Ammon's horn (tissue), 1 donor: ENCODE measurements around the gene SLC38A8.
A peak's percentile ranks its signal among the peaks of the same experiment; 100 is the strongest.

Experiments used
- DNase-seq: peaks from one replicate; pipeline ENCODE4 v3.0.0-alpha.2; 2016; ENCODE audit warnings: low spot score

Gene SLC38A8

DNA sequence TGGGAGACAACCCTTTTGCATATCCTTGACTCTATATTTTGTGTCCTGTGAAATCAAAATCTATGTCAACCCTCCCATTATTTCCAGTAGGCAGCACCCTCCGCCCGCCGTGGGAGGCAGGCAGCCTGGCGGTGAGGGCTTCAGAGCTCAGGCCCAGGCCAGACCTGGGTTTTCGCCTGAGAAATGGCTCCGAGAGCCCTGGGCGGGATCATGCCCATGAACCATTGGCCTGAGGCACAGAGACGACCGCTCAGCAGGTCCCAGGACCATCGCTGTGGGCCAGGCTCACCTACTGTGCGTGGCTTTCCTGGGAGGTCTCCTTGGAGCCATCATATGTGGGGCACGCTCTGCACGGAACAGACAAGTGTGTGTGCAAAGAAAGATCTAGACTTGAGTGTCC, 6.3 kb upstream of the SLC38A8 start:
- DNase-seq: no peak

DNA sequence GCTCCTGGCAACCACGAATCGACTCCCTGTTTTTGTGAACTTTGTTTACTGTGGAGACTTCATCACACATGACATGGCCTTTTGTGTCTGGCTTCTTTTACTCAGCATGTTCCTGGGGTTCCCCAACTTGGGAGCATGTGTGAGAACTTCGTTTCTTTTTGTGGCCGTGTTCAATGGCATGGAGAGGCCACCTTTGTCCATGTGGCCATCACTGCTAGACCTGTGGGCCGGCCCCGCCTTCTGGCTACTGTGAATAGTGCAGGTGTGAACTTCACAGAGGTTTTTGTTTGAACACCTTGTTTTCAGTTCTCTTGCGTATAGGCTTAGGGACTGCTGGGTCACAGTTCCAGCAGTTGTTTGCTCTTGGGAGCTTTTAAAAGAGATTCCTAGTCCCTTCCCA, 5.7 kb upstream of the SLC38A8 start:
- no peak for DNase-seq

DNA sequence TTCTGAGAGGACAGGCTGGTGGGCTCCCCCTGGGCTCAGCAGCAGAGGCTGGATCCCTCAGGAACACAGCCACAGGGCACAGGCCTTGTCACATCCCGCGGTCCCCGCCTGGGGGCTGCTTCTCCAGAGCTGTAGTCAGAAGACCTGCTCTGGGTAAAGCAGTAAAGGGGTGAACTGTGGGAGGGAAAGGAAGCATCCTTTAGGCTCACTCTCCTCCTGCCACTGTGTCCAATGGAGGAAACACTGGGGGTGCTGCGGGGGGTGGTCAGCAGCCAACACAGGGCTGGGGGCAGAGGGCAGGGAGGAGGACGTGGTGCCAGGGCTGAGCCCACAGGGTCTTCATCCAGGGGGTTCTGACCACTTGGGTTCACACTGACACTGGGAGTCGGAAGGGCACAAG, 5.0 kb upstream of the SLC38A8 start:
- DNase-seq: no peak

DNA sequence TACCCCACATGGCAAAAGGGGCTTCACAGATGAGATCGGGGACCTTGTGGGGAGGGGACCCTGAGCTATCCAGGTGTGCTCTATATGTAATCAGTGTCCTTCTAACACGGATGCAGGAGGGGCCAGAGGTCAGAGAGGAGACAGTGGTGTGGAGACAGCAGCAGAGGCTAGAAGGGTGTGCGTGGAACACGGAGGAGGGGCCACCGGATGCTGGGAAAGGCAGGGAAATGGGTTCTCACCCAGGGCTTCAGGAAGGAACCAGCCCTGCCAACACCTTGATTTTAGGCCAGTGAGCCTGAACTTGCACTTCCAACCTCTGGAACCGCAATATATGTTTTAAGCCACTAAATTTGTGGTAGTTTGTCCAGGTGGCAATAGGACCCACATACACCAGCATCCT, 4.6 kb upstream of the SLC38A8 start:
- DNase-seq: no peak

DNA sequence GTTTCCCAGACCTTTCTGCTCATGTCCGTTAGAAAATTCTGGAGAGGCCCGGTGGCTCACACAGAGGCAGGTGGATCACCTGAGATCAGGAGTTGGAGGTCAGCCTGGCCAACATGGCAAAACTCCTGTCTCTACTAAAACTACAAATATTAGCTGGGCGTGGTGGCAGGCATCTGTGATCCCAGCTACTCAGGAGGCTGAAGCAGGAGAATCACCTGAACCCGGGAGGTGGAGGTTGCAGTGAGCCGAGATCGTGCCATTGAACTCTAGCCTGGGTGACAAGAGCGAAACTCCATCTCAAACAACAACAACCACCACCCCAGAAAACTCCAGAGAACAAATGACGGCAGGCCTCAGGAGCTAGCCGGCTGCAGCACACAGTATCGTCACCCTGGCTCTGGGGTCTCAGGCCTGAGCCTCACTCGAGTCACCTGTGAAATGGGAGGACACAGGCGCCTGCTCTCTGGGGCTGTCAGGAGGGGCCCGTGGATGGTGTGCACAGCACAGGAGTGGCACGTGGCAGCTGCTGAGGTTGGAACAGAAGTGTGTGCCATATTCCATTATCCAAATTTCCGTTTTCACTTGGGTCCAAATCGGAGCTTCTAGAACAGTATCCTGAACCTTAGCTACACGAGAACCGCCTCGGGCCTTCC, 3.3 kb upstream of the SLC38A8 start:
- no peak for DNase-seq

DNA sequence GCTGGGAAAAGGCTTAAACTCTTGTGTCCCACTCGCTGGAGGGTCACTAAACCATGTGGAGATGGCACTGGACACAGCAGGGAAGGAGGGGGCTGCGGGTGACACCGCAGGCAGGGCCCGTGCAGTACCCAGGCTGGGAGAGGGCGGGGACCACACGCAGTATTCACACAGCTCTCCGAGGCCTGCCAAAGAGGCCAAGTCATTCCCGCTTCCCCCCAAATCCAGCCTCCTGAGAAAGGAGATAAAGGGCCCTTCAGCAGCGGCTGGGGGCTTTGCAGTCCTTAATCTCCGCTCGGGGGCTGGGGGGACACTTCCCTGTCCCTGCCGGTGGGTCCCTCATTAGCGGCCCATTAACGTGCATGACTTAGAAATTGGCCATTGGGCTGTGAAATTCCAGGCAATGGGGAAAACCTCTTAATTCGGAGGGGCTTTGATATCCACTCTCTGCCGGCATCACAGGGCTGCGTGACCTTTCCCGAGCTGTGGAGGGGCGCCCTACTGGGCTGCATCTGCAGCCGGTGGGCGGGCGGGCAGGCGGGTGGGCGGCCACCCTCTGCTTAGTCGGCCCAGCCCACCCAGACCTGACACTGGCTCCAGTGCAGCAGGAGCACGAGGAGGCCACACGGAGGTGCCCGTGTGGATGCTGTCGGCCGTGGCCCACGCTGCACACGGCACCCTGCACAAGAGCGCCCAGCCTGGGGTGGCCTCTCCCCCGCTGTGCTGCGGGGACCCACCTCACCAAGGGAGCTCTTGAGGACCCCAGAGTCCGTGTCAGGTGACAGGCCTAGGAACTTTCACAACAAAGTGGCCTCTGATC, 2.6 kb upstream of the SLC38A8 start:
- DNase-seq: no peak

DNA sequence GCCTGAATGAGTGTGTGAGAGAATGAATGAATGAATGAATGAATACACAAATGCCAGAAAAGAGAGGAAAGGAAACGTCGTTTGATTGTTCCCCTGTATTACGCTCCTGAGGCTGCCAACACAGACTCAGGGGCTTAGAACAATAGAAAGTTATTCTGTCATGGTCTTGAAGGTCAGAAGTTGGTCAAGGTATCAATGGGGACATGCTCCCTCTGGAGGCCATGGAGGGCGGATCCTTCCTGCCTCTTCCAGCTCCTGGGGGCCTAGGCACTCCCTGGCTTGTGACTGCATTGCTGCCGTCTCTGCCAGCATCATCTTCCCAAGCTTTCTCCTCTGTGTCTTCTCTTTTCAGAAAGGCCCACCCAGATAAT, 1.5 kb upstream of the SLC38A8 start:
- no peak for DNase-seq

DNA sequence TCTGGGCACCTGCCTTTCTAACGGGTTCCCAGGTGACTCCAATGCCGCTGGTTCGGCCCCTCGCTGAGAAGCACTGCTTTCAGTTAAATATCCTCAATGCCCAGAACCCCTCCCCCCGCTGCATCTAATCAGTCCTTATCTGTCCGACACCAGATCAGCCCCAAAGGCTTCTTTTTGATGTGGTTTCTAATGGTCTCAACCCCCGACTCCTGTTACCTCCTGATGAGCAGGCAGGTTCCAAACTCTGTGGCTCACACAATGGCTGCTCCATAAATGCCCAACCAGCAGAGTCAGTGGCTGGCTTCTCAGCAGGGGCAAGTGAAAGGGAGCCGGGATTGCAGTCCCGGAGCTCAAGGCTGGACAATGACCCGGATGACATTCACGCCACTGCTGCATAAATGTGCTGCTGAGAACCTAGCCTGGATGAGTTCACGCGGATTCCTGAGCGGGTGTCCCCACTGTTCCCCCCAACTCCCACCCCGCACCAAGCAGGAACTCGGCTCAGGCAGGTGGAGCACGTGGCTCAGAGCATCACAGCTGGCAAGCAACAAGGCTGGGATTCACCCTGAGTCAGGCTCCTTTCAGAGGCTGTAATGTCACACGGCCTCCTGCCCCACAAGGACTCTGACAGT, 1.0 kb upstream of the SLC38A8 start:
- DNase-seq: no peak

DNA sequence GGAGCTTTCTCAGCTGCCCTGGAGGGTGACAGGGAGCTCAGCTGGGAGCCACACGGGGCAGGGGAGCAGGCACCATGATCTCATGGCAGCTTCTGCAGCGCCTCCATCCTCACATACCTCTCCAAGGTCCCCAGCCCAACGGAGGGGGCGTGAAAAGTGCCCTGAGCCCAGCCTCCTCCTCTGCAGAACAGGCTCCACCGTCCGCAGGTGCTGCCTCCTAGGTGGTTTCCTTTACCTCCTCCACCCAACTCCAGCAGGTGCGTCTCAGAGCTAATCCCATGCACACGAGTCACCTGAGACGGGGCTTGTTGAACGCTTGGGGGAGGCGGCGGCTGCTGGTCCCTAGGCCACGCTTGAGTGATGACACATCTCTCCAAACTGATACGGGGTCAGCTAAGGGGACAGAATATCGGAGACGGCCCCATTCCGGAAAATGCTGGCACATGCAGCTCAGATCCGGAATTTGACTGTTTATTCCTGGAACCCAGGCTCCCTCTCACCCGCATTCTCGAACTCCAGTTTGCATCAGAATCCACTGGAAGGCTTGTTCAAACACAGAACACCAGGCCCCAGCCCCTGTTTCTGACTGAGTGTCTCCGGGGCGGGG, 387 bp upstream of the SLC38A8 start:
- no peak for DNase-seq

DNA sequence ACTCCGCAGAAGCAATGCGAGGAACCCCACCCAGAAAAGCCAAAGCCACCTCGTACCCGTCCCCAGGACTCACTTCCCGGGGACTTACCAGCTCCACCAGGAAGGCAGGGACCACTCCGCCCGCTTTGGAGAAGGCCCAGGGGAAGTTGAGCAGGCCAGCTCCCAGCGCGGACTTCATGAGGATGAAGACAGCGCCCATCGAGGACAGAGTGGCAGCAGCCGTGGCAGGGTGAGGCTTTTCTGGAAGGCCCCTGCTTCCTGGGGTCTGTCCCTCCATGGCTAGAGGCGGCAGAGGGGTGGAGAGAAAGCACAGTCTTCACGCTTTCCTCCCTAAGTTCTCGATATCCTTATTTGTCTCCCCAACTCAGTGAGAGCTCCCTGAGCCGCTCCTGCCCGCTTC, 714 bp downstream of the SLC38A8 start:
- no peak for DNase-seq

DNA sequence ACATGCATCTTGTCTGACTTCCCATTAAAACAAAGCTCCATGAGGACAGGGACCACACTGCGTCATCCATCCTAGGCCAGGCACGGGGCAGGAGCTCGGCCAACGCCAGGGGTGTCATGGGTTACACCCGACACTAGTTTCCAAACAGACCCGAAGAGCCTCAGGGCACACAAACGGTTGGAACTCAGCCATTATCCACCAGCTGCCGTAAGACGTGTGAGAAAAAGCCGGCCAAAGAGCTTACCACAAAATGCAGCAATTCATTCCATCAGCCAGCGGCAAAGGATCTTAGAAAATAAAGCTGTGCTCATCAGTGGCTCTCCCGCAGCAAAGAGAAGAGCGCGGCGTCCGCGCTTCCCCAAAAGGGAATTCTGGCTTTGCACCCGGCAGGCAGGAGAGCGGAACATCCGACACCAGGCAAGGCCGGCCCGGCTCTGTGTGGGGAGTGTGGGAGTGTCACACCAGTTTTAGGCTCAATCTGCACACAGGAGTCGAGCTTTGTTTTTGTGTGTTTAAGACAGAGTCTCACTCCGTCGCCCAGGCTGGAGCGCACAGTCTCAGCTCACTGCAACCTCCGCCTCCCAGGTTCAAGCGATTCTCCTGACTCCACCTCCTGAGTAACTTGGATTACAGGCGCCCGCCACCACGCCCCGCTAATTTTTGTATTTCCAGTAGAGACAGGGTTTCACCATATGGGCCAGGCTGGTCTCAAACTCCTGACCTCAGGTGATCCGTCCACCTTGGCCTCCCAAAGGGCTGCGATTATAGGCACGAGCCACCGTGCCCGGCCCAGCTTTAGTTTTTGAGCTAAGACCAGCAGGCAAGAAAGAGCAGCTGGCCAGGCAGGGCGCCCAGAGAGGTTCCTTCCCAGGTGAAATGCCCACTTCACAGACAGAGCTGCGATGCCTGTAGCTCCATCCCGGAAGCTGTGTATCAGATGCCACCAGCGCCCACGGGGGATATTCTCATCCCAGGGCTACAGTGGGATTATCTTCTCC, 1.5 kb downstream of the SLC38A8 start:
- DNase-seq: peak; percentile 31

DNA sequence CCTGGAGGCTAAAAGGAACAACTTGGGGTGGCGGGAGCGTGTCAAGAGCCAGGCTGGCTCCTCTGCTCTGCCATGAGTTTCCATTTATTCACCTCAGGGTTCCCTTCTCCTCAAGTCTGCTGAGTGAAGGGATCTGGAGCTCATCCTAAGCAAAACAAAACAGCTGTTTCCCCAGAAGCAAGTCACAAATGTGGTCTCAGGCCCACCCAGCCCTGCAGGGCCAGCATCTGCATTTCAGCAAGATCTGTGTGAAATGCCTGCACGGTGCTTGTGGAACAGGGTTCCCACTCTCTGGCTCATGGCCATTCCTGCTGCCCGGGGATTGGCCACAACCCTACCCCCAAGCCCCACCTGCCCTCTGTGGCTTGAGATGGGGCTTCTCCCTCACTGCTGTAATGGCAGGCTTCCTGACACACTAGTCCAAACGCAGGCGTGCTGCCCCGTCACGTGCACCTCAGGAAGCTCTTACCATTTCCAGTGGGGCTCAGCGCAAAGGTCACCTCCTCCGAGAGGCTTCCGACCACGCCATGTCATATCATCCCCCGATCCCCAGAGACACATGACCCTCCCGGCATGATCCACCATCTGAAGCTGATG, 2.3 kb downstream of the SLC38A8 start:
- DNase-seq: no peak

DNA sequence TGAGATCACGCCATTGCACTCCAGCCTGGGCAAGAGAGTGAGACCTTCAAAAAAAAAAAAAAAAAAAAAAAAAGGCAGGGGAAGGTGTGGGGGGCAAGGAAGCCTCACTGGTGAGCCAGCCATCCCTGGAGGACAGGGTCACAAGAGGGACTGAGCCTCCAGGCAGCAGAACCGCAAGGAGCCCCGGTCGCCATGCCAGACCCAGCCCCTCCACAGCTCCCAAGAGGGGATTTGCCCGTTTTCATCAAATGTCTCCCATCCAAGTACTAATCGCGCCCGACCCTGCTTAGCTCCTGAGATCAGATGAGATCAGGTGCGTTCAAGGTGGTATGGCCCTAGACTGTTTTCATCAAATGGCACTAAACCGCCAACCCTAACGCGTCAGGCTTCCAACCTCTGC, 2.9 kb downstream of the SLC38A8 start:
- no peak for DNase-seq

DNA sequence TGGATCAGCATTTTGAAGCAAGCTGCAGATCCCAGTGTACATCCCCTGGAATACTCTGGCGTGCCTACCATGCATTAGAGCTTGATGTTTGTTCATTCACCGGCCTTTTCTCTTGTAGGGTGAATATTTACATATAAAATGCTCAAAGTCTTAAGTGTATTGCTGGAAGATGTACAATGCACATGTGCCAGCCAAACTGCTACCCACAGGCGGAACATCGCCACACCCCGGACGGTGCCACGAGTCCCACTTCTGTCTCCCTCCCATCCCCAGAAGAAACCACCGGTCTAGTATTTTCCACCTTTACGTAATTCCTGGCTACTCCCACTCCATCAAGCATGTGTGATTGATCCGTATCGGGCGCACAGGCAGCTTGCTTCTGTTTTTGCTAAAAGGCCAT, 4.1 kb downstream of the SLC38A8 start:
- DNase-seq: no peak

DNA sequence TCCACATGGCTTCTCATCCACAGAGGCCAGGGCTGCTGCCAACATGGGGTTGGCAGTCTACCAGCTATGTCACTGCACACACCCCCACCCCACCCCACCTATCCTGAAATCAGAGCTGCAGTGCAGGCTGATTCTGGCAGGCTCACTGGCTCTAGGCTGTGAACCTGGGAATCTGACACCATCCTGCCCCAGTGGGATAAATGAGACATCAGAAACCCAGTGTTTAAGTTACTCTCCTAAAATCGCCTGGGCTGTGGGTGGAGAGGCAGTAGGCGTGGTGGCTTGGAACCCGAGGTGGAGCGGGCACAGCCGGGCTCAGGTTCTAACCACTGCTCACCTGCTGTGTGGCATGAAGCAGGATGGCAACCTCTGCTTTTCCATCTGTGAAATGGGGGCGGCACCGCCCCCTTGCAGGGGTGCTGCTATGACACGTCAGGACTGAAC, 5.6 kb downstream of the SLC38A8 start:
- no peak for DNase-seq

DNA sequence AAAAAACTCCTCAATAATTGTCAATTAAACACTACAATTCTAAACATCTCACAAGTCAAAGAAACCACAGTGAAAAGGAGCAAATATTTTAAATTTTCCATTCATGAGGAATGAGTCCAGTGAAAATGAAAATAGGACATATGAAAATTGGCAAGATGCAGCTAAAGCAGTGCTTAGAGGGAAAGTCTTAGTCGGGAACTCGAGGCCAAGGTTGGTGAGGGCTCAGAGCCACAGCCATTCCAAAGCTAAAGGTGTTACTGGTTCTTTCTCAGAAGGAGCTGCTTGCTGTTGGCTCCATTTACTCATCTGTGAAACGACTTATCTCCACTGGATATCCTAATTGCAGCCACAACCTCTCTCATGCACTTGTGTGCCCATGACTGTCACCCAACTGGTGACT, 6.5 kb downstream of the SLC38A8 start:
- no peak for DNase-seq

DNA sequence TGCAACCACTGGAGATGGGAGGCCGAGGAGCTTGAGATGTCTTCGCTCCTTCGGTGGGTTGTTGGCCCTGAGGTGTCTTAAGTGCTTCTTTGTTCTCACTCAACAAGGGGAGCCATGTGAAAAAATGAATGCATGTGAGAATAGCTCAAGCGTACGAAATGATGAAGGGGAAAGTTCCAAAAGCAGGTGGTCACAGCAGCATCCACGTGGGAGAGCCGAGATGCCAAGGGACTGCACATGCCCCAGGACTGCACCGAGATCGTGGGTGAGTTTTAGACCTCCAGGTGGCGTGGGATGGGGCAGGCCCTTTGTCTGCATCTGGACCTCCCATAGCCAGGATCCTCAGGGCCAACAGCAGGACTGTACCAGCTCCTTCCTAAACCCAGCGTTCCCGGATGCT, 8.1 kb downstream of the SLC38A8 start:
- DNase-seq: no peak

DNA sequence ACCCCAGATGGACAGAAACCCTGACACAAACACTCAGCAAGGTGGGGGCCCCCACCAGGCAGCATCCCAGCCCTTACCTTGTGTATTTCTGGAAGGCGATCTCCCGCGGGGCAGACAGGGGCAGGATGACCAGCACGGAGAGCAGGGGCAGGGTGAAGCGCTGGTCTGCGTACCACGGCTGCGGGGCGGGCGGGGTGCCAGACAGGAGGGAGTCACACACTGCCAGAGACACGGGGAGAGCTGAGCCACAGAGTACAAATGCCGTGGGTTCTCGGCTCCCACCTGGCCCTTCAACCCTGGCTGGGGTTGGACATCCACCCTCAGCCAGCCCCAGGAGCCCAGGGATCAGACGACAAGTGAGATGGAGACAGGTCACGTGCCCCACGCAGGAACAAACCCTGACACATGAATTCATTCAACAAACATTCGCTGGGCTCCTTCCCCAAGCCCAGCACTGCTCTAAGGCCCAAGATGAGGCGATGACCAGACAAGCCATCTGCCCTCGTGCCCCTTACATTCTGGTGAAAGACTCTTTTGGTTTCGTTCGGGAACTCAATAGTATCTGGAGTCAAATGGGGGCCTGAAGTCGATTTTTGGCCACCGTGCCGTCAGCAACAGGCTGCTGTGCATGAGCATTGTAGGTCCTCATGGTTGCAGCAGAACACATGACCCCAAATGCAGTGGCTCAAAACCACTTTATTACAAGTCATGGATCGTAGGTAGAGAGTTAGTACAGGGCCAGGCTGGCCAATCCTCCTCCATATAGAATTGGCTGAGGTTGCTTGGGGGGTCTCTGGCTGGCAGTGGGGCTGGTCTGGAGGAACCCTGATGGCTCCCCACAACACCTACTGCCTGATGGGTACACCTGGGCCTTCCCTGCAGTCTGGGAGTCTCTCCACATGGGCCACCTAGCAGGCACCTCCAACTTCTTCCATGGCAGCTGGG, 9.1 kb downstream of the SLC38A8 start:
- DNase-seq: no peak

DNA sequence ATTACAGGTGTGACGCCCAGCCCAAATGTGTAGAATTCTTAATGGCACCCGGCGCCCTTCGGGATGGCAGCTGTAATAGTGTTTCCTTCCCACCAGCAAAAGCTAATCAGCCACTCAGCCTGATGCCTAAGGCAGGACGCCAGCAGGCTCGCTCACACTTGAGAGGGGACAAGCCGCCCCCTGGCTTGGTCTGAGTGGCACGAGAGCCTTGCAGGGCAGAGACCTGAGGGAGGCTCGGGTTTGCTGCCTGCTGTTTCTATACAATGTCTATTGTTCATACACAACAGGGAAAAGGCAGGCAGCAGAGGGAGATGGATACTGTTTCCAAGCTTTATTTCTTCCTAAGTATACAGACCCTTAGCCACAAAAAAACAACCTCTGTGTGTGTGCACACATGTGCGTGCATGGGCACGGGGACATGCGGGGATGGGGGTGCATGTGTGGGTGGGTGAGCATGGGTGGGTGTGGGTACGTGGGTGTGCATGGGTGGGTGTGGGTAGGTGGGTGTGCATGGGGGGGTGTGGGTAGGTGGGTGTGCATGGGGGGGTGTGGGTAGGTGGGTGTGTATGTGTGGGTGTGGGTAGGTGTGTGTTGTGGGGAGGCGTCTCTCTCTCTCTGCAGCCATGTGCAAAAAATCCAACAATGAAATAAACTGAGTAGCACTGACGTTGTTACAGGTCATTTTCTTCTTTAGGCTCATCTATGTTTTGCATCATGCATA, 10.0 kb downstream of the SLC38A8 start:
- no peak for DNase-seq
